HK-2 (cell line): ENCODE measurements around the gene GSTO2.
A peak's percentile ranks its signal among the peaks of the same experiment; 100 is the strongest.
"Not testable (repeated sequence)": the region's sequence is repeated elsewhere in the genome, so short reads cannot be mapped to it uniquely, and the experiment has no call there.

Experiments used
- DNase-seq: peaks from one replicate; pipeline ENCODE4 v3.0.0-alpha.2; 2018; ENCODE audit not compliant: unreplicated experiment

The GSTO2 gene

GRCh38 chr10:104268713-104269645, at the start of gene GSTO2:
Gene GSTO2, plus strand, starts transcription at chr10:104269184. Its CDS starts 5,732 bp downstream, at chr10:104274916.
- DNase-seq: peak; percentile 100

- no peak for DNase-seq
Measured at GRCh38 chr10:104220522-104220921, 48.5 kb upstream of the GSTO2 start.

DNA sequence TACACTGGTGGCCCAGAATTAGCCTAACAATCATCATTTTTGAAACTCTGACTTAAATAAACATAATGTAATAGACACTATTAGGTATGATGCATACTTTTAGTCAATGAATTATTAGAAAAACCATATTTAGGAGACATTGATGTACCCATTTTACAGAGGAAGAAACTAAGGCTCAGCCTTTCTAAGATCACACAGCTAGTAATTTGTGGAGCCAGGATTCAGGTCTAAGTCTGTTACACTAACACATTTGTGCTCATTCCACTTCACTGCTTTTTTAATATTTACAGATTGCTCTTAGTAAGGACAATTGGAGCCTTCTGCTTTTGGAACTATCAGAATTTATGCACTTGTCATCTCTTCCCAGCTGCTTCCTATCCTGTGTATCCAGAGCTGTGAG, 45.7 kb upstream of the GSTO2 start:
- no peak for DNase-seq

DNA sequence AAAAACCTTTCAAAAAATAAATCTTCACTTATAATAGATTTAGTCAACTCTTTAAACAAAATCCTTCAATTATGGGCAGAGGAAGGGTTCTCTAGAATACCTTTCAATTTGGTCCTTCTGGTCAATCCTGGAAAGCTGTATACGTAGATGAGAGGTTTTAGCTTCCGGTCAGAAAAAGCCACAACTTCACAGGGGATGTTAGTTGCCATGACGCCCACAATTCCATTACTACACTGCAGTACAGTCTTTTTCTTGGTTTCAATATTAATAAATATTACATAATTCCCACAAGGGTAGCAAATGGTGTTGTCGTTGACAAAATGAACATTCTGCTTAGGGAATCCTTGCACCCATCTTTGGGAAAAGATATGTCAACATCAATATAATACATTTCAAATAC, 38.5 kb upstream of the GSTO2 start:
- DNase-seq: no peak

- DNase-seq: peak; percentile 99
Measured at GRCh38 chr10:104231784-104232612, 37.0 kb upstream of the GSTO2 start, which contains the start of gene CFAP43. Gene CFAP43, minus strand, starts transcription at chr10:104232364. Its CDS starts 118 bp downstream, at chr10:104232246.

DNA sequence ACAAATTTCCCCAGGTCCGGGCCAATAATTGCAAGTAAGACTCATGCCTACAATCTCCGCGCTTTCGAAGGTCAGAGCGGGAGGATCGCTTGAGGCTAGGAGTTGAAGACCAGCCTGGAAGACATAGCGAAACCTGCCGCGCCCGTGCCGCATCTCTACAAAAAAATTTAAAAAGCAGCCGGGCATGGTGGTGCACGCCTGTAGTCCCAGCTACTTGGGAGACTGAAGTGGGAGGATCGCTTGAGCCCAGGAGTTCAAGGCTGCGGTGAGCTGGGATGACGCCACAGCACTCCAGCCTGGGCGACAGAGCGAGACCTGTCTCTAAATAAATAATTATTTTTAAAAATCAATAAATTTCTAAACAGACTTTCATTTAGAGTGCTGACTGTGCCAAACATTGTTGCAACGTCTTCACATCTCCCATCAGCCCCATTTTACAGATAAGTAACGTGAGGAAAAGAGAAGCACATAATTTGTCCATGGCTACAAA, 36.3 kb upstream of the GSTO2 start:
- no peak for DNase-seq

DNA sequence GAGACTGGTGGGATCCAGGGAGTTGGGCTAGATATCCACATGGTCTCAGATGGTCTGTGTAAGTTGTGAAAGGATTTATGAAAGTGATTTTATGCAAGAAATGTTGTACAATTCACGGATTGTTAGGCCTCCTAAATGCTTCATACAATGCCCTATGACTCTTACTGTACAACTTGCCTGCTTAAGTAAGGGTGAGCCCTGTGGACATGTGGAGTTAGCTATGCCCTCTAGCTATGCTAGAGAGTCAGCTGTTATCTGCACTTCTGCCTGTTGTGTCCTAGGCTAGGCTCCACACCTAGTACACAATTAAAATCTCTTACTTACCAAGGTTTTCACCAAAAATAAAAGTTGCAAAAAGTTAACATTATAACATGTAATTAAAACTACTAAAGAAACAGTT, 35.2 kb upstream of the GSTO2 start:
- no peak for DNase-seq

DNA sequence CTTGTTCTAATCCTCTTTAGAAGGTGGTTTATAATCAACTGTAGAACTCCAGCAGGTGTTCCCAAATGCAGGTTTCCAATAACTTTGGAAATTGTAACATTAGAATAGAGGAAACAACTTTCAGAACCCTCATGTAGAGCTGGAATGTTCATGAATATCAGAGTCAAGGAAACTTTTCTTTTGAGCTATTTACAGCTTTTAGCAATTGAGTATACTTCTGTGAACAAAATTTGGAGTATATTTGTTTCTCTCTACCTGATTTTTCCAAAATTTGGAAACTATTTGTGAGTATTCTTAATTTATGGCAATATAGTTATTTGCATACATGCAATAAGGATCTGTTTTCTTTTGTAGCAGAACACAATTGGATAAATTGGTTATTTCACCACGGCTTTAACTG, 34.0 kb upstream of the GSTO2 start:
- no peak for DNase-seq

GRCh38 chr10:104235801-104236200, 33.2 kb upstream of the GSTO2 start:
- no peak for DNase-seq

- DNase-seq: no peak
Measured at GRCh38 chr10:104240078-104240477, 28.9 kb upstream of the GSTO2 start.

DNA sequence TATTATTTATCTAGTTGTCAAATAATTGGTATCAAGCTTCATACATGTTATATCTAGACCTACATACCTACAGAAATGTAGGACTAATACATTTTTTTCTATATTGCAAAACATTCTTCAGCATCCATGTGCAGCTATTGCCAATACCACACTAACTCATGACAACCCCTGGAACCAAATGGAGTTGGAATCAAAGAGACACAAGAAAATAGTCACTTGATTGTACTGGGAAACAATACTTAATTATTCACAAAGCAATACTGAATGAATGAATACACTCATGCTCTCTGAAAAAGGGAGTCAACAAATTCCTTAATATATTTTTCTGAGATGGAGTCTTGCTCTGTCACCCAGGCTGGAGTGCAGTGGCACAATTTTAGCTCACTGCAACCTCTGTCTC, 26.4 kb upstream of the GSTO2 start:
- DNase-seq: no peak

GRCh38 chr10:104243009-104243408, 26.0 kb upstream of the GSTO2 start:
- not testable (repeated sequence) for DNase-seq

DNA sequence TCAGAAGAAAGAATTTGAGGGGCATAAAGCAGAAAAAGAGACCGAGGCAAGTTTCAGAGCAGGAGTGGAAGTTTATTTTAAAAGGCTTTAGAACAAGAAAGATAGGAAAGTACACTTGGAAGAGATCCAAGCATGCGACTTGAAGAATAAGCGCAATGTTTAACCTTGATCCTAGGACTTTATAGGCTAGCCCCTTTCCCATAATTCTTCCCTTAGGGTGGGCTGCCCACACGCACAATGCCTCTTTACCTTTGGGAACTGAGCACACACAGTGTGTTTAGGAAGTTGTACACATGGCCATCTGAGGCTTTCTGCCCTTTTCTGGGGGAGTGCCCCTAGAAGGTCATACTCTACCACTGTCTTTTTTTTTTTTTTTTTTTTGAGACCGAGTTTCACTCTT, 25.5 kb upstream of the GSTO2 start:
- no peak for DNase-seq

GRCh38 chr10:104245066-104245632, 23.8 kb upstream of the GSTO2 start:
- DNase-seq: no peak

- DNase-seq: no peak
Measured at GRCh38 chr10:104246976-104247375, 22.0 kb upstream of the GSTO2 start.

GRCh38 chr10:104247513-104248146, 21.4 kb upstream of the GSTO2 start:
- DNase-seq: no peak

DNA sequence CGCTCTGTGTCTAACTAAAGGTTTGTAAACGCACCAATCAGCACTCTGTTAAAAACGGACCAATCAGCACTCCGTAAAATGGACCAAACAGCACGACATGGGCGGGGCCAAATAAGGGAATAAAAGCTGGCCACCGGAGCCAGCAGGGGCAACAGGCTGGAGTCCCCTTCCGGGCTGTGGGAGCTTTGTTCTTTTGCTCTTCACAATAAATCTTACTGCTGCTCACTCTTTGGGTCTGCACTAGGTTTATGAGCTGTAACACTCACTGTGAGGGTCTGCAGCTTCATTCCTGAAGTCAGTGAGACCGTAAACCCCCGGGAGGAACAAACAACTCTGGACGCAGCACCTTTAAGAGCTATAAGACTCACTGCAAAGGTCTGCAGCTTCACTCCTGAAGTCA, 20.1 kb upstream of the GSTO2 start:
- not testable (repeated sequence) for DNase-seq

DNA sequence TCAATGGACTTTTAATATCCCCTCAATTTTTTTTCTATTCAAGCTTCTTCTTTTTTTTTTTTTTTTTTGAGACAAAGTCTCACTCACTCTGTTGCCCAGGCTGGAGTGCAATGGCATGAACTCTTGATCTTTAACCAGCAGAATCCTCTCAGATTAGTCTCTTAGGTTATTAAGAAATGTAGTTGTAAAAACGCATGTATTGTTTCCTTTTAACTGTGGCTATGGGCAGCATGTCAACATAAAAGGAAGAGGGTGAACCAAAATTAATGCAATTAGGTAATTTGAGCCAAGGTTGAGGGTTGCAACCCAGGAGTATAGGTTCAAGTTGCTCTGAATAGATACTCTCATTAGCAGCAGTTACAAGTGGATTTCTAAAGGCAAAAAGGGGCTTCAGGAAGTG, 18.6 kb upstream of the GSTO2 start:
- no peak for DNase-seq

DNA sequence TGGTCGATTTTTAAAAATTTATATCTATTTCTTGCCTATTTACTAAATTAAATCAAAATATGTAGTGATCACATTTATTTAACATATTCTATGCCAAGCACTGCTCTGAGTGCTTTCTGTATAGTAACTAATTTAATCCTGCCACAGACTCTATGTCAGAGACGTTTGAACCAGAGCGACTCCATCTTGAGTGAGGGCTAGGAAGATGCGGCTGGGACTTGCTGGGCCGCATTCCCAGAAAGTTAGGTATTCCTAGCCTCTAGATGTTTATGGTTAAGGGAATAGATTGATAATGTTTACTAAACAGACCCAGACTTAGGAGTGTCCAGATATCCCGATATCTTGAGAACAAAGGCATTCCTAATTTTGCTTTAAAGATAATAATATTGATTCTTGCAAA, 17.5 kb upstream of the GSTO2 start:
- DNase-seq: no peak

- no peak for DNase-seq
Measured at GRCh38 chr10:104252368-104252767, 16.6 kb upstream of the GSTO2 start.

DNA sequence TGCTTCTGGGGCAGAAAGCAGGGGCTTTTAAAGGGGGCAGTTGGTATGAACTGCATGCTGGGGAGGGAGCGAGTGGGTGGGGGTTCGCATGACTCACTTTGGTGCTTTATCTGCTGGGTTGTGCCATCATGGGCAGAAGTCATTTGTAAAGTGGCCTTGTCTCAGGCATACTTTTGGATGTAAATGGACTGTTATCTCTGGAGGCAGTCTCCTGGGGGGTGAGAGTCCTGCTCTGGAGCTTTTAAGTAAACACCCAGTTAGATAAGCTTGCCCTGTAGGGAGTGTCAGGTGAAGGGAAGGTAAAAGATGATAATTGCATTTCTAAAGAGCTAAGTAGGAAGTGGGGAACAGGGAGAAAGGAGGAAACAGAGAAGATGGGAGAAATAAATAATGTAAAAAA, 15.9 kb upstream of the GSTO2 start:
- no peak for DNase-seq
